ENCODE results near the gene LRRC7.

Gene LRRC7

DNA sequence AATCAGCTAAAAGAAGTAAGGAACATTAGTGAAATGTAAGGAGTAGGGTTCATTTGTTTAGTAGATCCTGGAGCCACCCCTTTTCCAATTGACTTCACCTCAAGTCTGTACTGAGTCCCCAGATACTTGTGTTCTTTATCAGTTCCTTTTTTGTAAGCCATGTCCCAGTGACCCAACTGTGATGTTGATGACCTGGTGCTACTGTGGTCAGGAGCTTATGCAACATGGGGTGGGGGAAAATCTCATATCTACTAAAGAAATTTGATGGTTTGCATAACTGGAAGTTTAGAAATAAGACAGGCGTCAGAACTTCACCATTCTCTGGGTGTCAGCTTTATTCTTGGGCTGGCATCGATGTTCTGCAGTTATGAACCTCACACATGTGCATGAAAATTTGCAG, 120.5 kb downstream of the LRRC7 start:
- no peak for DNase-seq
- no peak overlapping the region for H3K4me2 ChIP-seq (ENCODE audit: insufficient read depth, low read length)
- no peaks in the 10 kb centered on the region for H3K79me2 ChIP-seq (ENCODE audit: insufficient read depth, low read length)
- H3K9ac ChIP-seq (ENCODE audit: low read depth, low read length), result no peak overlapping the region
- H4K20me1 ChIP-seq (ENCODE audit: insufficient read depth, low read length), result no peaks in the 10 kb centered on the region
- H3K27ac ChIP-seq (ENCODE audit: low read length), result no peak overlapping the region
- H3K9me3 ChIP-seq (ENCODE audit: insufficient read depth, low read length, severe bottlenecking), result no peaks in the 10 kb centered on the region
- no peak overlapping the region for H3K4me3 ChIP-seq (ENCODE audit: low read depth in 1 of 2, low read length in 2 of 2)
- ATAC-seq (ENCODE audit: insufficient read depth, low read depth), result no peak
- TF ChIP-seq, protein P1, sequence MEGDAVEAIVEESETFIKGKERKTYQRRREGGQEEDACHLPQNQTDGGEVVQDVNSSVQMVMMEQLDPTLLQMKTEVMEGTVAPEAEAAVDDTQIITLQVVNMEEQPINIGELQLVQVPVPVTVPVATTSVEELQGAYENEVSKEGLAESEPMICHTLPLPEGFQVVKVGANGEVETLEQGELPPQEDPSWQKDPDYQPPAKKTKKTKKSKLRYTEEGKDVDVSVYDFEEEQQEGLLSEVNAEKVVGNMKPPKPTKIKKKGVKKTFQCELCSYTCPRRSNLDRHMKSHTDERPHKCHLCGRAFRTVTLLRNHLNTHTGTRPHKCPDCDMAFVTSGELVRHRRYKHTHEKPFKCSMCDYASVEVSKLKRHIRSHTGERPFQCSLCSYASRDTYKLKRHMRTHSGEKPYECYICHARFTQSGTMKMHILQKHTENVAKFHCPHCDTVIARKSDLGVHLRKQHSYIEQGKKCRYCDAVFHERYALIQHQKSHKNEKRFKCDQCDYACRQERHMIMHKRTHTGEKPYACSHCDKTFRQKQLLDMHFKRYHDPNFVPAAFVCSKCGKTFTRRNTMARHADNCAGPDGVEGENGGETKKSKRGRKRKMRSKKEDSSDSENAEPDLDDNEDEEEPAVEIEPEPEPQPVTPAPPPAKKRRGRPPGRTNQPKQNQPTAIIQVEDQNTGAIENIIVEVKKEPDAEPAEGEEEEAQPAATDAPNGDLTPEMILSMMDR (IDR thresholded peaks at IDR 0.05; ENCODE audit: borderline replicate concordance, extremely low read depth, low read length, poor library complexity, severe bottlenecking), result no peak
- TF ChIP-seq EZH2 (IDR thresholded peaks at IDR 0.05; ENCODE audit: borderline replicate concordance, low read depth, low read length, severe bottlenecking), result no peak
- no peaks in the 10 kb centered on the region for H3K36me3 ChIP-seq (ENCODE audit: insufficient read depth, low read length)
- no peaks in the 10 kb centered on the region for H3K27me3 ChIP-seq (ENCODE audit: insufficient read depth, low read length, poor library complexity)
- H3K4me1 ChIP-seq (ENCODE audit: insufficient read depth, low read length), result no peaks in the 10 kb centered on the region
- H2AFZ ChIP-seq (ENCODE audit: low read depth, low read length), result no peak overlapping the region

DNA sequence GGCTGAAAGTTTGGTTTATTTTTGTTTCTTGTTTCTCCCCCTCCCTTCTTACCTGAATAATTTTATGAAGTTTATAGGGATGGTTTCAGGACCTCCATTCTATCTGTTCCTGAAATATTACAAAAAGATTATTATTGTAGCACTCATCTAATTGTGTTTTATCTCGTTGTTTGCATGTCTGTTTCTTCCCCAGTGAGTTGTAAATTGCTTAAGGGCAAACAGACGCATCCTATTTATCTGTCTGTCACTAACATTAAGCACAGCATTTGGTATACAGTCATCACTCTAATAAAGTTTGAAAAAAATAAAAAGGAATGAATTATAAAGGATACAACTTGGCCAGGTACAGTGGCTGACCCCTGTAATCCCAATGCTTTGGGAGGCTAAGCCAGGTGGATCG, 123.5 kb downstream of the LRRC7 start:
- Histone ChIP-seq H4K20me1 (ENCODE audit: insufficient read depth, low read length) (no peaks in the 10 kb centered on the region), H3K27ac (ENCODE audit: low read length) (no peak overlapping the region), H3K4me1 (ENCODE audit: insufficient read depth, low read length) (no peaks in the 10 kb centered on the region), H3K9me3 (ENCODE audit: insufficient read depth, low read length, severe bottlenecking) (no peaks in the 10 kb centered on the region), H3K4me2 (ENCODE audit: insufficient read depth, low read length) (no peak overlapping the region), H2AFZ (ENCODE audit: low read depth, low read length) (no peak overlapping the region), H3K79me2 (ENCODE audit: insufficient read depth, low read length) (no peaks in the 10 kb centered on the region), H3K27me3 (ENCODE audit: insufficient read depth, low read length, poor library complexity) (no peaks in the 10 kb centered on the region), H3K36me3 (ENCODE audit: insufficient read depth, low read length) (no peaks in the 10 kb centered on the region), H3K4me3 (ENCODE audit: low read depth in 1 of 2, low read length in 2 of 2) (no peak overlapping the region), H3K9ac (ENCODE audit: low read depth, low read length) (no peak overlapping the region)
- no peak for TF ChIP-seq EZH2 (IDR thresholded peaks at IDR 0.05; ENCODE audit: borderline replicate concordance, low read depth, low read length, severe bottlenecking)
- TF ChIP-seq, protein P1 (IDR thresholded peaks at IDR 0.05; ENCODE audit: borderline replicate concordance, extremely low read depth, low read length, poor library complexity, severe bottlenecking), result no peak
- no peak for DNase-seq
- ATAC-seq (ENCODE audit: insufficient read depth, low read depth), result no peak

DNA sequence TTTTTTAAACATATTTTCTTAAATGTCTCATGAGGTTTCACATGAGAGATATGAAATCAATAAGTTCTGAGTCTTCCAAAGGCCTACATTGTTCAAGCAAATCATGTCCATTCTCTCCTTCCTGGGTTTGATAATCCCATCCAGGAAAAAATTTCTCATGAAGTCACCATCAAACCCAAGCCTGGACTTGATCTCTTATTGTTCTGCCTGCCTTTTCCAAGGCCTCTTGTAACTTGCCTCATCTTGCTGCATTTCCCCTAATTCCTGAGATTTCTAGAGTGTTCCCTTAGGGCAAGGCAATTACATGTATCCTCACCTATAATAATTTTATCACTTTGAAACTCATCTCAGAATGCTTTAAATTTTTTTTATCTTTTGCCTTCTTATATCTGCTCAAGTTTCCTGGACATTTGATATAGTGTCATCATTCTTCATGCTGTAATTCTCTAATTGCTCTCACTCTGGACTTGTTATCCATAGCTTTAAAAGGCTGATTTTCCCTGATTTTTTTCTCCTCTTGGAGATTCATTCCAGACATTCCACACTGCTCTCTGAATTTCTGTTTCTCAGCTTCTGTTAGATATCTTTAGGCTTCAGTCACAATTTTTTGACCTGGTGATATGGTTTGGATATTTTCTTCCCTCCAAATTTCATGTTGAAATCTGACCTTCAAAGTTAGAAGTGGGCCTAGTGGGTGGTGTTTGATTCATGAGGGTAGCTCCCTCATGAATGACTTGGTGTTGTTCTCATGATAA, 126.4 kb downstream of the LRRC7 start:
- H3K4me3 ChIP-seq (ENCODE audit: low read depth in 1 of 2, low read length in 2 of 2), result no peak overlapping the region
- H3K79me2 ChIP-seq (ENCODE audit: insufficient read depth, low read length), result no peaks in the 10 kb centered on the region
- TF ChIP-seq EZH2 (IDR thresholded peaks at IDR 0.05; ENCODE audit: borderline replicate concordance, low read depth, low read length, severe bottlenecking), result no peak
- TF ChIP-seq, protein P1 (IDR thresholded peaks at IDR 0.05; ENCODE audit: borderline replicate concordance, extremely low read depth, low read length, poor library complexity, severe bottlenecking), result no peak
- no peak overlapping the region for H3K4me2 ChIP-seq (ENCODE audit: insufficient read depth, low read length)
- H3K4me1 ChIP-seq (ENCODE audit: insufficient read depth, low read length), result no peaks in the 10 kb centered on the region
- DNase-seq (no peak), ATAC-seq (ENCODE audit: insufficient read depth, low read depth) (no peak)
- no peak overlapping the region for H3K27ac ChIP-seq (ENCODE audit: low read length)
- no peak overlapping the region for H2AFZ ChIP-seq (ENCODE audit: low read depth, low read length)
- no peaks in the 10 kb centered on the region for H3K9me3 ChIP-seq (ENCODE audit: insufficient read depth, low read length, severe bottlenecking)
- no peaks in the 10 kb centered on the region for H3K27me3 ChIP-seq (ENCODE audit: insufficient read depth, low read length, poor library complexity)
- no peaks in the 10 kb centered on the region for H4K20me1 ChIP-seq (ENCODE audit: insufficient read depth, low read length)
- no peaks in the 10 kb centered on the region for H3K36me3 ChIP-seq (ENCODE audit: insufficient read depth, low read length)
- H3K9ac ChIP-seq (ENCODE audit: low read depth, low read length), result no peak overlapping the region

Data from DND-41 (cell line).